Prostate gland (tissue), 2 donors: ENCODE data around the gene FAM229A.

Source experiments
- POLR2A ChIP-seq: fragments of 450-650 bp; IDR thresholded peaks from one replicate; pipeline ENCODE4 v1.6.1; 2016; ENCODE audit warnings: antibody characterized with exemption, mild to moderate bottlenecking
- POLR2AphosphoS5 ChIP-seq: sonication (generic); formaldehyde crosslinking; IDR thresholded peaks from one replicate; pipeline ENCODE4 v1.6.1; 2017; ENCODE audit warnings: antibody characterized with exemption
- TF ChIP-seq, protein P1 (sequence below), 4 experiments: fragments of 200-600 bp in 2 of 4; fragments of 450-650 bp in 2 of 4; sonication (generic) in 2 of 4; IDR thresholded peaks; 1 replicate in 3 of 4; 2 replicates in 1 of 4; pipeline ENCODE4 v1.5.1; 2016 to 2019; ENCODE audit warnings: antibody characterized with exemption in 4 of 4, mild to moderate bottlenecking in 2 of 4, moderate library complexity in 2 of 4

DNA sequence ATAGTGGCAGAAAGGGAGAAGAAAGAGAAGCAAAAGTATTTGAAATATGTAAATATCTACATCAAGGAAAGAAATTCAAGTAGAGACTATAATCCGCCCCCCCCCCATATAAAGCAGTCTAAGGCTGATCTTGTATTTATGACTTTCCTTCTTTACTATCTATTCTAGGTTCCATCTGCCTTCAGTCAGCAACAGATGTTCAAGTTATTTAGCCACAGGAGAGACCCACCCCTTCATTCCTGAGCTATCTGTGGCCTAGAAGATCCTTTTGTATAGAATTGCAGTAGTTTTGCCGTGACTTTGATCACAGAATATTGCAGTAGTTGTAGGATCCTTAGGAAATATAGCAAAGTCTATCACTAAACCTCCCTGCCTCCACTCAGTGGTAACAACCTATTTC, 42.7 kb upstream of the FAM229A start:
- TF ChIP-seq, protein P1, sequence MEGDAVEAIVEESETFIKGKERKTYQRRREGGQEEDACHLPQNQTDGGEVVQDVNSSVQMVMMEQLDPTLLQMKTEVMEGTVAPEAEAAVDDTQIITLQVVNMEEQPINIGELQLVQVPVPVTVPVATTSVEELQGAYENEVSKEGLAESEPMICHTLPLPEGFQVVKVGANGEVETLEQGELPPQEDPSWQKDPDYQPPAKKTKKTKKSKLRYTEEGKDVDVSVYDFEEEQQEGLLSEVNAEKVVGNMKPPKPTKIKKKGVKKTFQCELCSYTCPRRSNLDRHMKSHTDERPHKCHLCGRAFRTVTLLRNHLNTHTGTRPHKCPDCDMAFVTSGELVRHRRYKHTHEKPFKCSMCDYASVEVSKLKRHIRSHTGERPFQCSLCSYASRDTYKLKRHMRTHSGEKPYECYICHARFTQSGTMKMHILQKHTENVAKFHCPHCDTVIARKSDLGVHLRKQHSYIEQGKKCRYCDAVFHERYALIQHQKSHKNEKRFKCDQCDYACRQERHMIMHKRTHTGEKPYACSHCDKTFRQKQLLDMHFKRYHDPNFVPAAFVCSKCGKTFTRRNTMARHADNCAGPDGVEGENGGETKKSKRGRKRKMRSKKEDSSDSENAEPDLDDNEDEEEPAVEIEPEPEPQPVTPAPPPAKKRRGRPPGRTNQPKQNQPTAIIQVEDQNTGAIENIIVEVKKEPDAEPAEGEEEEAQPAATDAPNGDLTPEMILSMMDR (IDR thresholded peaks at IDR 0.05): no peak
- TF ChIP-seq POLR2AphosphoS5 (no peak), POLR2A (no peak)
